Activated CD8-positive, alpha-beta memory T cell treated with anti-CD3 and anti-CD28 coated beads for 36 hours (primary cell): ENCODE measurements around the gene ZNF334. TPM values are rescaled to one million over a fixed set of nuclear protein-coding genes. Genes with fewer than 3 reads are reported as not detected.

ENCODE experiments used
- CTCF ChIA-PET: fragments of 350-600 bp; sonication (Branson Sonifier 250); formaldehyde crosslinking; loops from one replicate; lab custom pipeline; 2021; ENCODE audit warnings: antibody characterized with exemption; lab: Charles Lee
- POLR2A ChIA-PET: fragments of 350-600 bp; sonication (Branson Sonifier 250); formaldehyde crosslinking; loops from one replicate; lab custom pipeline; 2021; ENCODE audit warnings: antibody characterized with exemption; lab: Charles Lee
- total RNA-seq, 2 experiments: library from RNA; stranded (reverse); gene quantifications; one replicate each; pipeline ENCODE4 v1.2.3, GENCODE V29; 2021

Gene ZNF334
- total RNA-seq, 2 experiments from 2014 or later, result 2.3 to 2.6 TPM

DNA sequence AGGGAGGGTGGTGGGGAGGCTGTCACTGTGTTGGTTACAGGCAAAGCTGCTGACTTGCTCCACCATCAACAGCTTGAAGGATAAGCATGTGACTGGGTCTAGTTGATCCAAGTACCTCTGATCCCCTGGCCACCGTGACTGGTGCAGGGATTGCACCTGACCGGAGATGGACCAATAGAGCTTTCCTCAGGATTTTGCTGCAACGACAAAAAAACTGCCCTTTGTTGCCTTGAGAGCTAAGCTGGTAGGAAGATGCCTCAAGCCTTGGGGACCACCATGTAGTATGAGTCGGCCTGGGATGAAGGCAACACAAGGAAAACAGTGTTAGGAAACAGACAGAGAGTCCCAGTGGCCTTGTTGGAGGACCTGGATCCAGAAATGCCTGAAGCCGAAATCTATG, 35.3 kb upstream of the ZNF334 start:
- ChIA-PET POLR2A (no interaction called here), CTCF (interaction anchor here (1.1 to 3.5 kb wide), 3 partner anchors 10 to 140 kb away, joined by 3 to 15 read pairs (median 3); partner anchors contain the start of gene TP53RK)

GRCh38 chr20:46547995-46548394, 34.6 kb upstream of the ZNF334 start:
- CTCF ChIA-PET, result interaction anchor here (1.1 to 3.5 kb wide), 2 partner anchors 11 to 141 kb away, joined by 3 to 15 read pairs; partner anchors contain the start of gene TP53RK
- POLR2A ChIA-PET, result no interaction called here

- ChIA-PET CTCF (interaction anchor here (1.2 to 2.7 kb wide), 2 partner anchors 8 to 133 kb away, joined by 3 to 7 read pairs; no protein-coding TSS in a partner anchor), POLR2A (no interaction called here)
Observed at GRCh38 chr20:46546936-46547335, 33.6 kb upstream of the ZNF334 start.

DNA sequence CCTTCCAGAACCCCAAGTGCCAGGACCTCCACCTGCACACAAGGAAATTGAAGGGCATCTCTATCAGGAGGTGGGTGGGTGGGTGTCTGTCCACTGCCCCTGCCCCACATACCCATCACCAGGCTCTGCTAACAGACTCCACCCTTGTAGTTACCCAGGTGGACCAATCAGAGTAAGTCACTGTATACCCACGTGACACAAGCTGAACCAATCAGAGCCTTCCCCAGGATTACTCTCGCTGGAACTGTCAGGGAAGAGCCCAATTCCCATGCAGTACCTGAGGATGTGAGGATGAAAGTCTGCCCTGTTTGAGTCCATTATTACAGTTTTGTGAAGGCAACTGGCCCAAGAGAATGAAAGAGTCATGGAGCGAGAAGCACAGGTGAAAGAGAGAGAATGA, 32.9 kb upstream of the ZNF334 start:
- CTCF ChIA-PET, result interaction anchor here (1.2 to 2.7 kb wide), 2 partner anchors 8 to 134 kb away, joined by 3 to 7 read pairs; no protein-coding TSS in a partner anchor
- POLR2A ChIA-PET, result no interaction called here

DNA sequence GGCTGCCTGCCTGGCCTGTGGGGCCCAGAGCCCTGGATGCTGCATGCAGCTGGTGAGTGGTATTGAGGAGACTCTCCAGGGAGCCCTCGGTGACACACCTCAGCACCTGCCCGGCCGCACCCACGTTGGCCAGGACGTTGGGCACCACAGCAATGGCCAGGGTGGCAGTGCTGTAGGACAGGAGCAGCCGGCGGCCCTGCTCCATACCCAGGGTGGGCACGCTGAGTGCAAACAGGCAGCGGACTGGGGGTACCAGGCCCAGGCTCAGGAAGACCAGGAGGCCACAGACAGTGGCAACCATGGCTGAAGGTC, 32.4 kb upstream of the ZNF334 start:
- ChIA-PET POLR2A (interaction anchor here (1.7 kb wide), 1 partner anchor 12 kb away, joined by 5 read pairs; no protein-coding TSS in a partner anchor), CTCF (interaction anchor here (2.0 to 2.7 kb wide), 3 partner anchors 9 to 16 kb away, joined by 7 to 9 read pairs (median 7); no protein-coding TSS in a partner anchor)

DNA sequence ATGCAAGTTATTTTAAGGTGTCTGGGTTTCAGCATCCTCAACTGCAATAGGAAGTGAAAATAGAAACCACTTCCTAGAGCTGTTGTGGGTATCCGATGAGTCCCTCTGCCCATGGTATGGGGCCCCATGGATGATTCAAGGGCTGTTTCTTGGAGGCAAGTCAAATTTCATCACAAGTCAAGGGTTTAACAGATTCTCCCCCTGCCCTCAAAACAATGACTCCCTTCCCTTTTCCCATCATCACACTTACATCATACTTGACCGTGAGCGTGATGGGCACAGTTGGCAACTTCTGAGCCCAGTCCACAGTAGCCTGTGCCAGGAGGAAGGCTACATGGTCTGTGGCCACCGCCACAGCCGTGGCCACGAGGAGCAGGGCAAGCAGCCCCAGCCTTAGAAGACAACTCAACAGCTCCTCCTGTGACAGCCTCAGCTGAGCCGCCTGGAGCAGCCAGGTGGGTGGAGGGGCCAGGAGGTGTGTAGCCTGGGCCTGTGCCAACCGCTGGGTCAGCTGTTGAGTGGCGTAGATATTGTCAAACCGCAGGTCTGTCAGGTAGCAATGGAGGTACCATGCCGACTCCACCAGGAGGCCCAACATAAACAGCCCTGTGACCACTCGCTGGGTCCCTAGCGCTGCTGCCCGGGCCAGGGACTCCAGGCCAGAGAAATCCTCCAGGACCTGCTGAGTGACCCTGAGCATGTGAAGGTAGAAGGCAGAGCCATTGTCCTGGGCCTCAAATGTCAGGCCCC, 31.9 kb upstream of the ZNF334 start:
- ChIA-PET POLR2A (interaction anchor here (1.7 kb wide), 1 partner anchor 13 kb away, joined by 5 read pairs; no protein-coding TSS in a partner anchor), CTCF (interaction anchor here (0.9 to 2.7 kb wide), 7 partner anchors 9 to 144 kb away, joined by 3 to 9 read pairs (median 7); partner anchors contain the start of genes TP53RK and ZNF334)

- ChIA-PET POLR2A (interaction anchor here (0.7 to 1.7 kb wide), 2 partner anchors 14 to 143 kb away, joined by 3 to 5 read pairs; no protein-coding TSS in a partner anchor), CTCF (interaction anchor here (0.9 to 2.7 kb wide), 7 partner anchors 10 to 145 kb away, joined by 3 to 9 read pairs (median 7); partner anchors contain the start of genes TP53RK and ZNF334)
Observed at GRCh38 chr20:46544576-46544975, 31.2 kb upstream of the ZNF334 start.

GRCh38 chr20:46543959-46544358, 30.6 kb upstream of the ZNF334 start:
- POLR2A ChIA-PET, result interaction anchor here (0.7 to 1.7 kb wide), 2 partner anchors 14 to 143 kb away, joined by 3 to 5 read pairs; no protein-coding TSS in a partner anchor
- CTCF ChIA-PET, result interaction anchor here (1.3 to 2.7 kb wide), 5 partner anchors 11 to 138 kb away, joined by 5 to 9 read pairs (median 7); no protein-coding TSS in a partner anchor

DNA sequence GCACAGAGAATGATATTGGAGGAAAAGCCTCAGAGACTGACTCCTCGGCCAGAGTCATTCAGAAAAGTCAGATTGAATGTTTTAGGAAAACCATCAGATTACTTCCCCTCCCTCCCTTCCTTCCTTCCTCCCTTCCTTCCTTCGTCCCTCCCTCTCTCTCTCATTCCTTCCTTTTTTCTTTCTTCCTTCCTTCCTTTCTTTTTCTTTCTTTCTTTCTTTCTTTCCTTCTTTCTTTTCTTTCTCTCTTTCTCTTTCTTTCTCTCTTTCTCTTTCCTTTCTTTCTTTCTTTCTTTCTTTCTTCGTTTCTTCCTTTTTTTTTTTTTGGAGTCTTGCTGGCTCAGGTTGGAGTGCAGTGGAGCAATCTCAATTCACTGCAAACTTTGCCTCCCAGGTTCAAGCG, 29.7 kb upstream of the ZNF334 start:
- POLR2A ChIA-PET, result no interaction called here
- CTCF ChIA-PET, result interaction anchor here (2.6 kb wide), 1 partner anchor 16 kb away, joined by 7 read pairs; no protein-coding TSS in a partner anchor

DNA sequence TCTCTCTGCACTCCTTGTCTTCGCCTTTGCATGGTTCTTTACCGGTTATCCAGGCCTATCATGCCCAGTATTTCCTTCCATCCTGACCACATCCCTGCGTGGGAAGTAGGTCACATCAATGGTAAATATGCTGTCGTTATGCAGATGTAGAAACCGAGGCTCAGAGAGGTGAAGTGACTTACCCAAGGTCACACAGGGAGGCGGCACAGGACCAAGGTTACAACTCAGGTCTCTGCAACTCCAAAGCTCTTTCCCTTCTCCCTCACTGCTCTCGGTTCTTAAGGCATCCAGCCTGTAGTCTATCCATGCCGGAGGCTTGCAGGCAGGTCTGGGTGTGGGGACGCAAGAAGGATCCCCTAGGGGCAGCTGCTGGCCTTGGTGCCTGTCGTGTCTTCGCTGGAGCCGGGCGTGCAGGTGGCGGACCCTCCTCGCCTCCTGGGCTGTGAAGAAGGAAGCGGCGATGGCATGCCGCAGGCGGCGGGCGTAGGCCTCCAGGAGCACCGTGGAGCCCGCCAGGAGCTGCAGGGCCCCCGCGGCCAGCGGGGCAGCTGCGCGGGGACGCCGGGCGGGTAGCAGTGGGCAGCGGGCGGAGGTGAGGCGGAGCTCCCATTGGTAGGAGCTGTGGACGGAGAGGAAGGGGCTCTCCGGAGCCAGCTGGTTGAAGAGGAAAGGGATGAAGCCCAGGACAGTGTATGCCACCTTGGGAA, 28.0 kb upstream of the ZNF334 start:
- ChIA-PET POLR2A (no interaction called here), CTCF (no interaction called here)

DNA sequence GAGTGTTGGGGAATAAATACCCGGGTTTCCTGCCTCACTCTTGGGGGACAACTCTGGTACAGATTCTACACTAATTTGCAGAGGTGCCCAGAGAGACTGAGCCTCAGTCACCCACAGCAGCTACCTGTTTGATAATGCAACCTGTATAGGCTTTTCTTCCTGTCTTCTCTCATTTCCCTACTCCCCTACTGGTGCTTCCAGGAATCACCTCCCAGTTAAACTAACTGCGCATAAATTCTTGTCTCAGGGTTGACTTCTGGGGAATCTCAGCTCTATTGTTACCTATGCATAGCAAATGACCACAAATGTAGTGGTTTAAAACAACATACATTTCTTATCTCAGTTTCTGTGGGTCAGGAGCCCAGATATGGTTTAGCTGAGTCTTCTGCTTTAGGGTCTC, 25.8 kb upstream of the ZNF334 start:
- ChIA-PET POLR2A (no interaction called here), CTCF (no interaction called here)

- ChIA-PET POLR2A (no interaction called here), CTCF (no interaction called here)
Observed at GRCh38 chr20:46530640-46531039, 17.3 kb upstream of the ZNF334 start.

- ChIA-PET CTCF (interaction anchor here (1.0 to 3.9 kb wide), 2 partner anchors 158 to 166 kb away, joined by 4 to 23 read pairs; partner anchors contain the start of gene TP53RK), POLR2A (no interaction called here)
Observed at GRCh38 chr20:46523696-46524328, 10.5 kb upstream of the ZNF334 start.

GRCh38 chr20:46523108-46523507, 9.7 kb upstream of the ZNF334 start:
- POLR2A ChIA-PET, result no interaction called here
- CTCF ChIA-PET, result interaction anchor here (0.5 to 3.9 kb wide), 4 partner anchors 158 to 527 kb away, joined by 3 to 23 read pairs (median 5); partner anchors contain the start of gene TP53RK

DNA sequence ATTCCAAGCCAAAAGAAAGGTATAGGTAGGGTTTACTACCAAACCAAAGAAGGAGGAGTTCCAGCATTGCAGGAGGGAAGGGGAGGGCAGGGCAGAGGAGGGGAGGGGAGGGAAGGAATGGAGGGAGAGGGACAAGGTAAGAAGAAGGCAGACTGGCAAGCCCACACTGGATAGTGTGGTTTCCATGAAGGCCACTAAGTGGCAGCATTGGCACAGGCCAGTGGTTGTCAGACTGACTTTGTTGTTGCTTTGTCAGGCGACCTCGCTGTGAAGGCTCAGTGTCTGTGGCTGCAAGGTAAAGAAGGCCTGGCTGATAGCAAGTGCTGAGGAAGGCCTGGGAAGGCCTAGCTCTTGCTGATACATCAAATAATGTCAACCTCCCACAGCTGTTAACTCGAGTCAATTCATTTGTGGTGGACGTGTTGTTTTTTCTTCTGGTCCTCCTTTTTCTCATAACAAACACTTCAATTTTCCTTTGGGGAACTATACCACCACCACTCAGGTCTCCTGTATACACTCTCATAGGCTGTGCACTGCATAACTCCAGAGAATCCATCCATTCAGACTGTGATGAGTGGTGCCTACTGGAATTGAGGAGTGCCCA, 7.7 kb upstream of the ZNF334 start:
- ChIA-PET CTCF (interaction anchor here (0.8 to 3.9 kb wide), 4 partner anchors 30 to 167 kb away, joined by 3 to 23 read pairs (median 4); partner anchors contain the start of gene OCSTAMP), POLR2A (no interaction called here)

GRCh38 chr20:46520540-46520939, 7.2 kb upstream of the ZNF334 start:
- ChIA-PET POLR2A (no interaction called here), CTCF (interaction anchor here (0.7 to 1.0 kb wide), 3 partner anchors 54 to 161 kb away, joined by 3 to 5 read pairs (median 3); no protein-coding TSS in a partner anchor)

GRCh38 chr20:46519471-46520068, 6.2 kb upstream of the ZNF334 start:
- ChIA-PET CTCF (interaction anchor here (0.7 to 1.0 kb wide), 2 partner anchors 156 to 162 kb away, joined by 3 to 5 read pairs; no protein-coding TSS in a partner anchor), POLR2A (no interaction called here)

GRCh38 chr20:46509523-46509922, 3.8 kb downstream of the ZNF334 start:
- CTCF ChIA-PET, result interaction anchor here (1.5 kb wide), 1 partner anchor 172 kb away, joined by 3 read pairs; no protein-coding TSS in a partner anchor
- POLR2A ChIA-PET, result no interaction called here
